ENCODE results near the gene GBF1. TPM values are rescaled to one million over a fixed set of nuclear protein-coding genes. Genes with fewer than 3 reads are reported as not detected.

The GBF1 gene
- total RNA-seq, 4 donors from 2014 or later: 10.9 to 45.4 (median 23.9) TPM

GRCh38 chr10:102240467-102241031 lies 4.8 kb upstream of the GBF1 start:
- Histone ChIP-seq H3K9me3 (no peaks in the 10 kb centered on the region), H3K4me1 (peaks cover 0 to 8% of the 10 kb centered on the region in 2 donors), H3K36me3 (no peaks in the 10 kb centered on the region), H3K4me3 (peak overlapping the region; percentile 42 to 43), H3K27ac (no peak overlapping the region), H3K27me3 (no peaks in the 10 kb centered on the region)
- intact Hi-C loops (cut with DNase I; ENCODE audit: low total_unique reads): no loop called here
- no peak for TF ChIP-seq CTCF (IDR thresholded peaks at IDR 0.05)
- no peak for TF ChIP-seq POLR2A (IDR thresholded peaks at IDR 0.05)
- DNase-seq: peak in 1 of 2 donors; percentile 22

- H3K27ac ChIP-seq: no peak overlapping the region
- intact Hi-C loops (cut with DNase I; ENCODE audit: low total_unique reads): no loop called here
- no peaks in the 10 kb centered on the region for H3K36me3 ChIP-seq
- DNase-seq: no peak
- no peaks in the 10 kb centered on the region for H3K27me3 ChIP-seq
- peak overlapping the region; percentile 42 to 43 for H3K4me3 ChIP-seq
- TF ChIP-seq CTCF (IDR thresholded peaks at IDR 0.05): no peak
- TF ChIP-seq POLR2A (IDR thresholded peaks at IDR 0.05): no peak
- H3K9me3 ChIP-seq: no peaks in the 10 kb centered on the region
- H3K4me1 ChIP-seq: peaks cover 0 to 8% of the 10 kb centered on the region in 2 donors
These were observed 4.3 kb upstream of the GBF1 start for GRCh38 chr10:102241032-102241443.

DNA sequence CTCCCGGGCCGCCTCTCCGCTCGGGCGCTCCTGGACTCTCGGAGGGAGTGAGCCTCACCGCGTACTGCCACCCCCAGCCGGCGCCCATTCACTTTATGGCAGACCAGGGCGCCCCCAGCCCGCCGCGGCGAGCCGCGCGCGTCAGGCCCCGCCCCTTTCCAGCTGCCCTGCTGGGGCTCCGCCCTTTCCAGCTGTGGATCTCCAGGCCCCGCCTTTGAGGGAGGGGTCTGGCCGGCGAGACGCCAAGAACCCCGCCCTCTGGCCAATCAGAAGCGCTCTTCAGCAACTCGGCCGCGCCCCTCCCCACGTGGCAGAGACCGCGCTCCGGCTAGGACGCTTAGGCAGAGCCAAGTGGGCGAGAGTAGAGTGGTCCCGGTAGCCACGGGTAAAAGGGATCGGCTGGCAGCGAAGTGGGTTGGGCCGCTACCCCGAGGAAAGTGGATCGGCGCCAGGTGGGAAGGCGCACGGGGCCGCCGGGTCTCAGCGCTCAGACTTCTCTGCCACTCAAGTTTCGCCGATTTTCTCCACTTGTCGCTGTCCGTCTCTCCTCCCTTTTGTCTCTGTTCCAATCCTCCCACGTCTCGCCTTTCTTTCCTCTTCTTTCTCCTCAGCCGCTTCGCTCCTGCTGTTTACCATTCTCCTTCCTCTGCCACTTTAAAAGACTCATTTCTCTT lies 3.8 kb upstream of the GBF1 start, which contains the start of gene PITX3:
Gene PITX3, minus strand, starts transcription at position 69 of the 674 bp plus-strand sequence. CDS start 9,432 bp downstream, outside the sequence.
- TF ChIP-seq CTCF (IDR thresholded peaks at IDR 0.05) (peak in 2 of 4 experiments; percentile 17 to 19), POLR2A (IDR thresholded peaks at IDR 0.05) (peak in 1 of 2 donors; percentile 33)
- Histone ChIP-seq H3K27me3 (no peaks in the 10 kb centered on the region), H3K4me1 (peaks cover 0 to 11% of the 10 kb centered on the region in 2 donors), H3K27ac (no peak within 1 kb of the TSS), H3K36me3 (no peaks in the 10 kb centered on the region), H3K9me3 (no peaks in the 10 kb centered on the region), H3K4me3 (peak within 1 kb of the TSS; percentile 42 to 43)
- intact Hi-C loops (cut with DNase I; ENCODE audit: low total_unique reads): no loop called here
- DNase-seq: peak; percentile 91 to 96

DNA sequence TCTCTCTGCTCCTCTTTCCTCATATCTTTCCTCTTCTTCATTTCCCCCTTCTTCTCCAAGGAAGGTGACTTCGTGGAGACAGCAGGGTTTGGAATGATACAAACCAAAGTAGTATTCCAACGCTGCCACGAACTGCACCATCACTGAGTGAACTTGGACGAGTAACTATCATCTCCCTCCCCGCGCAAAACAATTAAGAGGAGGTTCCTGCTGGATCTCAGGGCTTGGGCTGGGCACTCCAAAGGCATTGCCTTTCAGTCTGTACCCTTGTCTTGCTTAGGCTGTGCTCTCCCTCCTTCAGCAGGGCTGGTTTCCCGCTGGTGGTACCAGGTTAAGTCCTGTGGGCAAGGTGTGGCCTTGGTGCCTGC lies 3.2 kb upstream of the GBF1 start:
- Histone ChIP-seq H3K27me3 (no peaks in the 10 kb centered on the region), H3K27ac (no peak overlapping the region), H3K9me3 (no peaks in the 10 kb centered on the region), H3K36me3 (no peaks in the 10 kb centered on the region), H3K4me3 (peak overlapping the region; percentile 42 to 43), H3K4me1 (peaks cover 0 to 11% of the 10 kb centered on the region in 2 donors)
- TF ChIP-seq CTCF (IDR thresholded peaks at IDR 0.05) (no peak), POLR2A (IDR thresholded peaks at IDR 0.05) (no peak)
- no peak for DNase-seq
- intact Hi-C loops (cut with DNase I; ENCODE audit: low total_unique reads): no loop called here

- no peak overlapping the region for H3K4me3 ChIP-seq
- no peak for DNase-seq
- H3K27me3 ChIP-seq: no peaks in the 10 kb centered on the region
- TF ChIP-seq CTCF (IDR thresholded peaks at IDR 0.05) (no peak), POLR2A (IDR thresholded peaks at IDR 0.05) (no peak)
- intact Hi-C loops (cut with DNase I; ENCODE audit: low total_unique reads): no loop called here
- no peaks in the 10 kb centered on the region for H3K9me3 ChIP-seq
- H3K27ac ChIP-seq: no peak overlapping the region
- no peaks in the 10 kb centered on the region for H3K36me3 ChIP-seq
- H3K4me1 ChIP-seq: peaks cover 0 to 11% of the 10 kb centered on the region in 2 donors
These were observed 2.0 kb upstream of the GBF1 start for GRCh38 chr10:102243309-102243708.

Measured in uterus (tissue), 4 donors.